PFSK-1 (cell line): Measurements from ENCODE around the gene RIN3.
A peak's percentile ranks its signal among the peaks of the same experiment; 100 is the strongest.

Source experiments
- FOXP2 ChIP-seq: optimal IDR thresholded peaks from 2 replicates; pipeline ENCODE3; 2011; ENCODE audit warnings: borderline replicate concordance, control low read depth, inconsistent platforms; ENCODE audit not compliant: insufficient read depth; ENCODE audit errors: extremely low read length, extremely low read depth
- POLR2AphosphoS5 ChIP-seq: IDR thresholded peaks from 2 replicates; pipeline ENCODE4 v1.6.1; 2012; ENCODE audit warnings: low read depth, mild to moderate bottlenecking, control low read depth, low read length, moderate library complexity
- REST ChIP-seq, 2 experiments: IDR thresholded peaks; 2 replicates each; pipeline versions ENCODE4 v1.6.1 to v1.8.0; 2011 to 2012; ENCODE audit warnings: low read depth in 2 of 2, low read length in 2 of 2, control low read depth in 1 of 2, inconsistent platforms in 1 of 2, mild to moderate bottlenecking in 1 of 2, moderate library complexity in 1 of 2; ENCODE audit not compliant: insufficient read depth in 1 of 2
- SIN3A ChIP-seq: IDR thresholded peaks from 2 replicates; pipeline ENCODE4 v1.6.1; 2012; ENCODE audit warnings: mild to moderate bottlenecking, low read length, moderate library complexity, borderline replicate concordance; ENCODE audit not compliant: insufficient read depth
- TAF1 ChIP-seq: IDR thresholded peaks from 2 replicates; pipeline ENCODE4 v1.6.1; 2012; ENCODE audit warnings: low read length, control low read depth, borderline replicate concordance; ENCODE audit not compliant: insufficient read depth

- TF ChIP-seq POLR2AphosphoS5 = no peak
- no peak for TF ChIP-seq TAF1
- no peak for TF ChIP-seq REST (IDR thresholded peaks at IDR 0.05; ENCODE audit: insufficient read depth in 1 of 2, low read depth in 2 of 2, low read length in 2 of 2)
- no peak for TF ChIP-seq SIN3A
- TF ChIP-seq FOXP2 = peak; percentile 39
Measured at GRCh38 chr14:92539875-92540274, 26.3 kb downstream of the RIN3 start.
